HG03139 (cell line): ENCODE data around the gene BABAM2.

ENCODE experiments used
- ATAC-seq: cut with Tn5 transposase; IDR thresholded peaks from one replicate; pipeline ENCODE4 v1.9.1; 2021; ENCODE audit not compliant: unreplicated experiment

The BABAM2 gene

DNA sequence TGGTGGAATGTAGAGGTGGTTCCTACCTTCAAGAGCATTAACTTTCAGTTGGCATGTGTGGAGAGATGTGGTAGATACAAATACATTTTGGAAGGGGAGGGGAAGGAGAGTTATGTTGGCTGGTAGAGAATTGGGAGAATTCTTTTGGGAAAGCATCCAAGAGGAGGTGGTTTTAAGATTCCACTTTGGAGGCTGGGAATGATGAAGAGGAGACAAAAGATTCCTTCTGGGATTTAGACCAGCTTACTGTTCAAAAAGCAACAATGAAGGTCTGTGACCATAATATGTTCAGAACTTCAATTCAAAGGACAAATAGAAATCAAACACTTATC is 381.4 kb downstream of the BABAM2 start:
- ATAC-seq = no peak

DNA sequence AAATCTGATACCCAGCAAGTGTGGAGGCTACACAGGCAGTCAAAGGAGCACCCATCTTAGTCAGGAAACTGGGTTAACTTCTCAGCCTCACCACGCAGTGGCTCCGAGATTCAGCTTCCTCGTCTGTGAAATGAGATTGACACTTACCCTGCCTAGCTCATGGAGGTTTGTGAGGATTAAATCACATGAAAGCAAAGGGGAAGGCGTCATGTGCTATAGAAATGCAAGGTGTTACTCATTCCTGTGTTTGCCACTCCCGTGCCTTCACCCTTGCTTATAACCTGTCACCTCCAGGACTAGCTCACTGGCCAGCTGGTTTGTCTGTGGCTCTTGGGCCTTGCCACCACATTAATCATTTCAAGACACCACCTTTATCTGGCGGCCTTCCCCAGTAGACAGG is 383.2 kb downstream of the BABAM2 start:
- no peak for ATAC-seq

- no peak for ATAC-seq
Observed at GRCh38 chr2:28274911-28275685, 384.6 kb downstream of the BABAM2 start.

DNA sequence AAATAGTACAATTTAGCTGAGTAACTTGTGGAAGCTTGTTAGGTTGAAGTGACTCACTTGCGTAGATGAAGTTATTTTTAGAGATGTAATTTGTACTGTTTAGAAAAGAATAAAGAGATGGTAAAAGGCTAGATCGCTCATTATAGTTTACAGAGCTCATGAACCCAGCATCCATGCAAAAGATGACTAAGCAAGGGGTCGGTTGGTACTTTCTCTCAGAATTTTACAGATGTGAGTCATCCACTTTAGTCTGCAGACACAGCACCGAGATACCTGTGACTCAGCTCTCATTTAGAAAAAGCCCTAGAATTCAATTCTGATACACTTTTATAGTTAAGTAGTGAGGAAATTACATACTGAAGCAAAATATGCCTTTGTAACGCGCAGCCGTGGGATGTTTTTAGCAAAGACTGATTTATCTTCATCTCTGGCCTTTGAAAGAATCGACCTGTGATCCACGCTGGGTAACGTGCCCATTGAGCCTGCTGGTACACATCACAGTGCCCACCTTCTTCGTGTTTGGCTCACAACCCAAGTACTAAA is 385.6 kb downstream of the BABAM2 start:
- ATAC-seq = no peak

GRCh38 chr2:28276807-28277206 is 386.3 kb downstream of the BABAM2 start:
- ATAC-seq = no peak

DNA sequence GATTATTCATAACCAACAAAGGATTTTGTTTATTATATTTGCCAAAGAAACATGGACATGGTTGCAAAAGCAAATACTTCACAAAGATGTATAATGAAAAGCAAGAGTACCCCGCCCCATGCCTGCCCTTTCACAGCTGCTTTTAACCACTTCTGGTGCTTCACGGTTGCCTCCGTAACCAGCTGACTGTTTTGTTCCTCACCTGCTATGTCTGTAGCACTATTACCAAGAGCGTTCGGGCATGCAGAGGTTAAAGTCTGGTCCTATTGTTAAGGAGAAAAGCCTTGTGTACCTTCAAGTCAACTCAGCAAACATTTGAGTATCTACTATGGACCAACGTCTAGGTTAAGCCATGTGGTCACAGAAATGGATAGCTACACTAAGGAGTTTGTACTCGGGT is 386.9 kb downstream of the BABAM2 start:
- ATAC-seq = no peak

GRCh38 chr2:28279371-28279770 is 388.8 kb downstream of the BABAM2 start:
- no peak for ATAC-seq

DNA sequence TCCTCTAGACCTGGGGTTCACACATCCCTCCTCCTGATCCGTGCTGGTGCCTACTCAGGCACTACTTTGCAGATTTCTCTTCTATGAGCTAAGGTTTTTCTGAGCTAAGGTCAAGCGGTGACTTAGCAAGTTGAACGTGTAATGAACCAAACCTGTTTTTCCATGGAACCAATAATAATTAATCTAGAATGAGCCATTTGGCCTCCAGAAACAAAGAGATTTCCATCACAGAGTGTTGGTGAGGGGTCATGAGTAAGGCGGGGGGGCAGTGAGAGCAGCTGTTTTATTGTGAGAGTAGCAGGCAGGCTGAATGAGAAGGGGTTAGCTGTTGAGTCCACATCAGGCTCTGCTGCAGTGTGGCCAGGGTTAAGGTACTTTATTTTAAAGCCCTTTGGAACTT is 390.1 kb downstream of the BABAM2 start:
- ATAC-seq = no peak

DNA sequence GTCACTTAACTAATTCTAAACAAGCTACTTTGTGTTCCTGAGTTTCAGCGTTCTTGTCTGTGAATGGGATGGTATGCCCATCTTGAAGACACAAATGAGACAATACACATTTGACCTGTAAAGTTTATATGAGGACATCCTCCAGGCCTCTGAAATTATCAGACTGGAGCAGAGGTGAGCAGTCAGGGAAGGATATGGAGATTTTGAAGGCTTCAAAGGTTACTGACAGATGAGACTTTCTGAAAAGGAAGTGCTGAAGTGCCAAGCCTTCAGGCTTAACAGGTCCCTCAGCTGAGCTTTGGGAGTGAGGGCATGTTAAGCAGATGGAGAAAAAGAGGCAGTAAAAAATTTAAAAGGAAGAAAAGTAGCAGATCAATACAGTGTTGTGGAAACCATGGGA is 391.2 kb downstream of the BABAM2 start:
- ATAC-seq = no peak

DNA sequence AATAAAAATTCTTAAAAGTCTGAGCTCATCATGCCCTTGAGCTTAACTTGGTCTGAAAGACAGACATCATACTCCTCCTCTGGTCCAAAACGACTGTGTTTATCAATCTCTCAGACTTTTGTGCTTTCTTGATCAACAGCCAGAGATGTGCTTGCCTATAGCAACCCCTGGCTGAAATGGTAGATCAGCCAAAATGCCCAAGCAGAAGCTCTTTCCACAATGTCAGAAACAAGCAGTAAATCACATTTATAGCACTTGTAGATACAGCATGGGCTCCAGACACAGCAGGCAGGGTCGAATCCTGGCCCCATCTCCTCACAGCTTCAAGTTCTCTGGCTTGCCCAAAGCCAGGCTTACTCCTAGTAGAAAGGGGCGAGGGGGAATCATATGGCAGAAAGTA is 391.7 kb downstream of the BABAM2 start:
- no peak for ATAC-seq

- ATAC-seq = no peak
Observed at GRCh38 chr2:28282861-28283646, 392.5 kb downstream of the BABAM2 start.

- ATAC-seq = no peak
Observed at GRCh38 chr2:28283861-28284260, 393.3 kb downstream of the BABAM2 start.

- no peak for ATAC-seq
Observed at GRCh38 chr2:28286678-28287077, 396.1 kb downstream of the BABAM2 start.

- no peak for ATAC-seq
Observed at GRCh38 chr2:28287256-28287915, 396.9 kb downstream of the BABAM2 start.

GRCh38 chr2:28288620-28289019 is 398.1 kb downstream of the BABAM2 start:
- ATAC-seq = no peak

DNA sequence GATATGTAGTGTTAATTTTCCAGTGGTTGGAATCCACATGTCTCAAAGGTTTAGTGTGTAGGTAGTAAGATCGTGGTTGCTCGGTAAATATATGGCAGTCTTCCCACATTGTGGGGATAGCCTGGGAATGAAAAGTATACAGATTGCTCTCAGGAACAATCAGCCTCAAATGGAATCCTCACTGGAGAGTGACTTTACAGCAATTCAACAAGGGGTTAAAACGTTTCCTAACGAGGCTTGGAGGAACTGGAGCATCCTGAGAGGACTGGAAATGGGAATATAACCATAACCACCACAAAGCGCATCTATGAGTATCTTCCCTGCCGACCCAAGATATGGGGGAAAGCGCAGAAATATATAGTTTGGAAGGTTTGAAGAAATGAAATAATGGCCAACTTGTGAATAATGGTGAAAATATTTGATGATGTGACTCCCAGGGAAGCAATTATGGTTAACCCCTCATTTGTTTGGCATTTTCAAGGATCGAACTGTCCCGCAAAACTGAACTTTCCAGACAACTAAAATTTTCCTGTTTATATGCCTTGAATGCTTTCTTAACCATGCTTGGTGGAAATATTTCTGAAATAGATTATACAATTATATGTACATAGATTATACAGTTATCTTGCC is 401.4 kb downstream of the BABAM2 start:
- ATAC-seq = no peak

DNA sequence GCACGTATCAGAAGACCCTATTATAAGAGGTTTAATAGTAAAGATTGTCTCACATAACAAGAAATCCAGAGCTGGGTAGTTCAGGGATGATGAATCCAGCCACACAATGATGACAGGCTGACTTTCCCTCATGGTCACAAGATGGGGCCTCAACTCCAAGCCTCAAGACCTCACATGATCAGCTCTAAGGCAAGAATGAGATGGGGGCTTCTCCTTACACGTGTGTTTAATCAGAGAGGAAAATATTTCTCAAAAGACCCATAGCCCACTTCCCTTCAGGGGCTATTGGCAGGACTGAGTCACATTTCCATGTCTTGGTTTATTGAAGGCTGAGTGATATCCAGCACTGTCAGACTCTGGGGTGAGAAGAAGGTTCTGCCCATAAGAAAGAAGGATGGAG is 402.0 kb downstream of the BABAM2 start:
- no peak for ATAC-seq

DNA sequence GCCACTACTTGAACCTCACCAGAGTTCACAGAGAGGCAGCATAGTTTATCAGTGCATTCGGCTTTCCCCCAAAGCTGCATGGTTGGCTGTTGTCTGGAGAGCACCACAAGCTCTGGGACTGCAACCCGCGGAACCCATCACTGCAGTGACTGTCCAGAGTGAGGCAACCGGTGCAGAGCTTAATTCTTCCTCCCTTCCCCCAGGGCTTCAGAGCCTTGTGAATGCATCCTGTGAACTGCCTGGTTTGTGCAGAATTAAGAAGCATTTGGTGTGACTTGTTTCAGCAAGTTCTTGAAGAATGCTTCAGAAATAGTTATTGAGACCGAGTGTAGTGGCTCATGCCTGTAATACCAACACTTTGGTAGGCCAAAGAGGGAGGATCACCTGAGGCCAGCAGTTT is 402.9 kb downstream of the BABAM2 start:
- ATAC-seq = no peak

- ATAC-seq = no peak
Observed at GRCh38 chr2:28294451-28294850, 403.9 kb downstream of the BABAM2 start.

GRCh38 chr2:28296243-28296642 is 405.7 kb downstream of the BABAM2 start:
- ATAC-seq = no peak

DNA sequence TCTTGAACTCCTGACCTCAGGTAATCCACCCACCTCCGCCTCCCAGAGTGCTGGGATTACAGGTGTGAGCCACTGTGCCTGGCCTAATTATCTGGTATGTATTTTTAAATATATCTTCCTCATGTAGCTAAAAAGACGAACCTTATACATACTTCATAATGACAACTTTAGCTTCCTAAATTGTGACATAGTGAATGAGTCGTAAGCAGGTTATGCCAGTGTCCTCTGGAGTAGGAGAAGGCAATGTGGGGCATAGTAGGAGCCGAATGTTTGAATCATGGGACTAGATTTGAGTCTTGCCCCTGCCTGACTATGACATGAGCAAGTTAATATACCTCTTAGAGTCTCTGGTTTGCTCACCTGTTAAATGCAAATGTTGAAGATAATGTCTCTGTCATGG is 406.4 kb downstream of the BABAM2 start:
- no peak for ATAC-seq
